Prostate gland (tissue), 2 donors: Measurements from ENCODE around the gene UBIAD1. TPM values are rescaled to one million over a fixed set of nuclear protein-coding genes. Genes with fewer than 3 reads are reported as not detected.

ENCODE experiments used
- DNase-seq: peaks from one replicate; pipeline ENCODE4 v3.0.0-alpha.2; 2019; ENCODE audit warnings: low spot score
- H3K27ac ChIP-seq, 2 donors: fragments of 200-600 bp; sonication (generic); 2 replicates each; pipeline ENCODE4 v1.5.1; 2017 to 2019
- H3K27me3 ChIP-seq: fragments of 200-600 bp; sonication (generic); replicated peaks from 2 replicates; pipeline ENCODE4 v1.5.1; 2019; ENCODE audit not compliant: insufficient read depth
- H3K36me3 ChIP-seq, 2 donors: fragments of 200-600 bp; sonication (generic); 1 replicate in 1 of 2; 2 replicates in 1 of 2; pipeline versions ENCODE4 v1.5.1 to v1.8.1; 2017 to 2019
- H3K4me1 ChIP-seq: fragments of 200-600 bp; sonication (generic); replicated peaks from 2 replicates; pipeline ENCODE4 v1.5.1; 2019
- H3K4me3 ChIP-seq, 2 donors: fragments of 200-600 bp; sonication (generic); 2 replicates each; pipeline ENCODE4 v1.5.1; 2017 to 2019
- H3K9me3 ChIP-seq: fragments of 200-600 bp; sonication (generic); 2 replicates; pipeline ENCODE4 v1.5.1; 2017
- POLR2A ChIP-seq: fragments of 450-650 bp; IDR thresholded peaks from one replicate; pipeline ENCODE4 v1.6.1; 2016; ENCODE audit warnings: antibody characterized with exemption, mild to moderate bottlenecking
- POLR2AphosphoS5 ChIP-seq: sonication (generic); formaldehyde crosslinking; IDR thresholded peaks from one replicate; pipeline ENCODE4 v1.6.1; 2017; ENCODE audit warnings: antibody characterized with exemption
- WGBS: methylation state at CpG from one replicate; pipeline ENCODE4 v1.1.5; 2018; 5-methylcytosine and 5-hydroxymethylcytosine counted together
- intact Hi-C: fragments of 100-400 bp; cut with DNase I; formaldehyde crosslinking; loops from one replicate; pipeline ENCODE4 v1.14.2; 2022
- total RNA-seq, 2 donors: library from RNA; depleted of rRNA; stranded (reverse); fragments of >200 nt; gene quantifications; one replicate each; pipeline ENCODE4 v1.1.0, GENCODE V29; 2016
- TF ChIP-seq, protein P1 (sequence below), 4 experiments: fragments of 200-600 bp in 2 of 4; fragments of 450-650 bp in 2 of 4; sonication (generic) in 2 of 4; IDR thresholded peaks; 1 replicate in 3 of 4; 2 replicates in 1 of 4; pipeline ENCODE4 v1.5.1; 2016 to 2019; ENCODE audit warnings: antibody characterized with exemption in 4 of 4, mild to moderate bottlenecking in 2 of 4, moderate library complexity in 2 of 4

The UBIAD1 gene
- total RNA-seq, 2 donors from 2014 or later = 22.7 to 23.2 TPM

DNA sequence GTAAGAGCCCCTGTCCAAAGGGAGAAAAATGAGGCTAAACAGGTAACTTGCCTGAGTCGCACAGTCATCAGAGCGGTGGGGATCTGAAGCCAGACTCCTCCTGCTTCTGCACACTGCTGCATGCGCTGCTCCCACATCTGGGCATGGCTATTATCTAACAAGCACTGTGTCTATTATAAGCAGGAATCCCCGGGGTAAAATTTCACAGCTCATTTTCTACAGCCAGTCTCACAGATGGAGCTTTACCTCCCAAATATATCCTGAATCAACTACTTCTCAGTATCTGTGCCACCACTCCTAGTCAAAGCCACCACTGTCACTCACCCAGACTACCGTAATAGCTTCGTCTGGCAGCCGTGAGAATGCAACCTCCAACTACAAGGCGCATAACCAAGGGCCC, 20.5 kb upstream of the UBIAD1 start:
- Histone ChIP-seq H3K36me3 (peaks cover 3 to 9% of the 10 kb centered on the region in 2 donors), H3K4me3 (no peak overlapping the region), H3K27me3 (no peaks in the 10 kb centered on the region), H3K9me3 (no peaks in the 10 kb centered on the region), H3K4me1 (no peaks in the 10 kb centered on the region), H3K27ac (peak overlapping the region in 1 of 2 donors; percentile 55)
- intact Hi-C loops = no loop called here
- TF ChIP-seq, protein P1, sequence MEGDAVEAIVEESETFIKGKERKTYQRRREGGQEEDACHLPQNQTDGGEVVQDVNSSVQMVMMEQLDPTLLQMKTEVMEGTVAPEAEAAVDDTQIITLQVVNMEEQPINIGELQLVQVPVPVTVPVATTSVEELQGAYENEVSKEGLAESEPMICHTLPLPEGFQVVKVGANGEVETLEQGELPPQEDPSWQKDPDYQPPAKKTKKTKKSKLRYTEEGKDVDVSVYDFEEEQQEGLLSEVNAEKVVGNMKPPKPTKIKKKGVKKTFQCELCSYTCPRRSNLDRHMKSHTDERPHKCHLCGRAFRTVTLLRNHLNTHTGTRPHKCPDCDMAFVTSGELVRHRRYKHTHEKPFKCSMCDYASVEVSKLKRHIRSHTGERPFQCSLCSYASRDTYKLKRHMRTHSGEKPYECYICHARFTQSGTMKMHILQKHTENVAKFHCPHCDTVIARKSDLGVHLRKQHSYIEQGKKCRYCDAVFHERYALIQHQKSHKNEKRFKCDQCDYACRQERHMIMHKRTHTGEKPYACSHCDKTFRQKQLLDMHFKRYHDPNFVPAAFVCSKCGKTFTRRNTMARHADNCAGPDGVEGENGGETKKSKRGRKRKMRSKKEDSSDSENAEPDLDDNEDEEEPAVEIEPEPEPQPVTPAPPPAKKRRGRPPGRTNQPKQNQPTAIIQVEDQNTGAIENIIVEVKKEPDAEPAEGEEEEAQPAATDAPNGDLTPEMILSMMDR (IDR thresholded peaks at IDR 0.05) = no peak
- no peak for TF ChIP-seq POLR2AphosphoS5
- TF ChIP-seq POLR2A = no peak
- no peak for DNase-seq
- WGBS = 93% methylated on average over 8 of the region's 8 CpGs

DNA sequence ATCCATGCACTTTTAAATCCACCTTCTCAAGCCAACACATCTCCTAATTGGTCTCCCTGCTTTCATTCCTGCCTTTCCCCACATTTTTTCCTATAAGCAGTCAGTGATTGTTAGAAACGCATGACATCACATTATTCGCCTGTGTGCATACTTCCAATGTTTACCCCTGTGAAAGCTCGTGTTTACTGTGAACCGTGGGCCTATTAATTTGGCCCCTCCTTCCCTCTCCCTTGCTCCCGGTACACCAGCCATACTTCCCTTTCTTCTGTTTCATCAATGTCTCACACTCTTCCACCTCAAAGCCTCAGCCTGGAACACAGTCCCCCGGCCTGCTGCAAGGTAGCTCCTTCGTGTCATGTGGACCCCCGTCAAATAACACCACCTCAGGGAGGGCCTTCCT, 19.8 kb upstream of the UBIAD1 start:
- Histone ChIP-seq H3K36me3 (peaks cover 5 to 14% of the 10 kb centered on the region in 2 donors), H3K4me3 (no peak overlapping the region), H3K4me1 (no peaks in the 10 kb centered on the region), H3K9me3 (no peaks in the 10 kb centered on the region), H3K27ac (peak overlapping the region; percentile 36 to 55), H3K27me3 (no peaks in the 10 kb centered on the region)
- TF ChIP-seq, protein P1 (IDR thresholded peaks at IDR 0.05) = no peak
- TF ChIP-seq POLR2A = no peak
- peak; percentile 70 for TF ChIP-seq POLR2AphosphoS5
- WGBS = 64% methylated on average over 8 of the region's 8 CpGs
- no peak for DNase-seq
- intact Hi-C loops = no loop called here

DNA sequence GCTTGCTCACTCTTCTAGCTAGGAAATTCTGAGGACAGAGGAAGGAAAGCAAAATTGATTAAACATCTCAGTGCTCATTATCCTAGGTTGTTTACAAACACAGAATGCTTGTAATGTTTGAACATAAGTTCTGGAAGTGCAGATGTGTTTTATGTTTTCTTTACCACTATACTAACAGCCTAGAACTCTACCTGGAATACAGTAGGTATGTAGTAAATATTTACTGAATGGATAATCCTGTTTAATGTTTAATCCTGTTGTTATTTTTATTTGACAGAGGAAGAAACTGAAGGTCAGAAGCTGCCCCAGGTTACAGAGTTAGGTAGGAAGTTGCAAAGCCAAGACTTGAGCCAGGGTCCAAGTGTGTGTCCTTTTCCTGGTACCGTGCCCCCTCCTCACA, 16.7 kb upstream of the UBIAD1 start:
- intact Hi-C loops = no loop called here
- peaks cover under 1% of the 10 kb centered on the region for H3K4me1 ChIP-seq
- H3K27me3 ChIP-seq = no peaks in the 10 kb centered on the region
- no peaks in the 10 kb centered on the region for H3K9me3 ChIP-seq
- TF ChIP-seq, protein P1 (IDR thresholded peaks at IDR 0.05) = no peak
- TF ChIP-seq POLR2A (no peak), POLR2AphosphoS5 (peak; percentile 38)
- H3K4me3 ChIP-seq = no peak overlapping the region
- H3K36me3 ChIP-seq = peaks cover 8 to 21% of the 10 kb centered on the region in 2 donors
- 80% methylated on average over 1 of the region's 1 CpG for WGBS
- no peak for DNase-seq
- no peak overlapping the region for H3K27ac ChIP-seq

DNA sequence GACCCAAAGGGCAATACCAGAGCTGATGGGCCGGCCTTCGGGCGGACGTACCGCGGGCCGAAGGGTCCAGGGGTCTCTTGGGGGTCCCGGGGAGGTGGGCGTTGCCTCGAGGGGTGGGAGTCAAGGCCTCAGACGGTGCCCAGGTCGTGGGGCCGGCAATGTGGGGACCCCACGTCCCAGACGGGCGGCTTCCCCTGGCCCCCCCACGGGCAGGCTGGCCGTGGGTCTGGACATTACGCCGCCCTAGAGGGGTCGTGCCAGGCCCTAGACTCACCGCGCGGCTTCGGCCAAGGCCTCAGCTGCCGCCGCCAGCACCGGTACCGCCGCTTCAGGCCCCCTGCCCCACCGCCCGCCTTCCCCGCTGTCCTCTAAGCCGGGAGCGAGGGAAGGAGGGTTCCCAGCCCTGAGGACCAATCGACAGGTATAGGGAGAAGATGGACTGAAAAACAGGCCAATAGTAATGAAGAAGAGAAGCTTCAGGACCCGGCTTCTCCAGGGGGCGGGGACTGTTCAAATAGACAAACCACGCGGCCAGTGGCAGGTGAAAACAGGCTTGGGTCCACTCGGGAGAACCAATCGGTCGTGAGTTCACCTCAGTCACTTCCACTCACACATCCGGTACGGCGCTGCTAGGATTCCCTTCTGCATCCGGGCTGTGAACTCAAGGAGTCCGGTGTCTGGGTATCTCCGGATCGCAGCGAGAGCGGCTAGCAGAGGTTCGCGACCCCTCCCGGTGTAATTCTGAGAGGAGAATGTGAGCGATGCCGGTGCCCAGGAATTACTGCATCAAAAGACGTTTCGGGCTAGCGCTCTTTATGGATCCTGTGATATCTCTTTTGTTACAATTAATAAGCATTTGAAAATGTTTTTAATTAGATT, 10.6 kb upstream of the UBIAD1 start, which contains the start of gene MTOR:
TSS of gene MTOR (minus strand) at position 381 of the 879 bp plus-strand sequence. CDS start 3,142 bp downstream, outside the sequence.
- intact Hi-C loops = no loop called here
- peaks cover 2% of the 10 kb centered on the region for H3K4me1 ChIP-seq
- WGBS = under 1% methylated on average over 55 of the region's 60 CpGs
- TF ChIP-seq POLR2AphosphoS5 = peak; percentile 97
- TF ChIP-seq, protein P1 (IDR thresholded peaks at IDR 0.05) = peak in 1 of 4 experiments; percentile 30
- TF ChIP-seq POLR2A = no peak
- DNase-seq = peak; percentile 100
- peak within 1 kb of the TSS; percentile 71 to 75 for H3K27ac ChIP-seq
- H3K27me3 ChIP-seq = no peaks in the 10 kb centered on the region
- H3K9me3 ChIP-seq = no peaks in the 10 kb centered on the region
- H3K36me3 ChIP-seq = peaks cover 5 to 12% of the 10 kb centered on the region in 2 donors
- peak within 1 kb of the TSS; percentile 87 to 97 for H3K4me3 ChIP-seq
